DOHH2 (cell line): ENCODE results near the gene MLKL.

Experiments
- CTCF ChIP-seq: fragments of 200-600 bp; sonication (generic); IDR thresholded peaks from one replicate; pipeline ENCODE4 v1.5.1; 2014; ENCODE audit warnings: antibody characterized with exemption, mild to moderate bottlenecking, low read depth, low read length; ENCODE audit not compliant: poor library complexity, severe bottlenecking
- EZH2phosphoT487 ChIP-seq: fragments of 200-600 bp; sonication (generic); IDR thresholded peaks from 2 replicates; pipeline ENCODE4 v1.6.1; 2017; ENCODE audit warnings: borderline replicate concordance, mild to moderate bottlenecking, antibody characterized with exemption, low read length, moderate library complexity, mixed read lengths

DNA sequence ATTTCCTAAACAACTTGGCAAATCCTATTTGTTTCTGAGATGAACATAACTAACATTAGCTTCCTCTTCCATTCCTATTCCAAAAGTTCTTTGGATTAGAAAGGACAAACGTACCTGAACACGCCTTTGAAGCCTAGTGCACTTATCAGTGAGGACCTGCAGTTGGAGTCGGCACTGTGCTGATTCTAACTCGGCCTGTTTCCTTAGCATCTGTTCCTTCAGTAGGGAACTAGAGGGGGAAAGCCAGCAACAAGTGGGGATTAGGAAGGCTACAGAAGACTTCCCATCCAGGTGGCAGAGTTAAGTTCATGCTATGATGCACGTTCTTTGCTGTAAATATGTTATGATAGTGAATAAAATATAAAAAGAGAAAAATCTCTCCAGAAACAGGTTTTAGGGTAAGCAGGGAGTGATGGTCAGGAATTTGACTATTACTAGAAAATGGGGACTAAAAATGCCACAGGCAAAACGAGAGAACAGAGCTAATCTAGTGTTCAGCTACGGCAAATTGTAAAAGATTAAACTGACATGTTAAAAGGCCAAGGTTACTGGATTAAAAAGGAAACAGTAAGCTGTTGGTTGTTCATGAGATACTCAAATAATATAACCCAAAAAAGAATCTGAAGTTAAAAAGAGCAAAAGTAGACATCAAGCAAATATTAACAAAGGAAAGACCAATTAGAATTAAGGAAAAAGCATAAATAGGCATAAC lies 62.8 kb downstream of the MLKL start:
- TF ChIP-seq CTCF (no peak), EZH2phosphoT487 (no peak)
